Adrenal gland (tissue), 12 donors: ENCODE data around the gene ATF7IP. TPM values are rescaled to one million over a fixed set of nuclear protein-coding genes. Genes with fewer than 3 reads are reported as not detected.

Experiments used
- DNase-seq, 7 donors: peaks; one replicate each; pipeline ENCODE4 v3.0.0-alpha.2; 2019 to 2020
- H3K27ac ChIP-seq, 5 donors: fragments of 200-600 bp; sonication (generic) in 4 of 5; 1 replicate in 3 of 5; 2 replicates in 2 of 5; pipeline versions ENCODE4 v1.5.1 to v1.8.0; 2016 to 2020; ENCODE audit warnings: mild to moderate bottlenecking in 1 of 5
- H3K27me3 ChIP-seq: fragments of 200-600 bp; 2 replicates; pipeline ENCODE4 v1.8.0; 2021
- H3K36me3 ChIP-seq, 2 donors: fragments of 200-600 bp; replicated peaks in 1 of 2; 1 replicate in 1 of 2; 2 replicates in 1 of 2; pipeline versions ENCODE4 v1.5.1 to v1.8.0; 2018 to 2022
- H3K4me1 ChIP-seq, 2 donors: fragments of 200-600 bp; replicated peaks in 1 of 2; 1 replicate in 1 of 2; 2 replicates in 1 of 2; pipeline versions ENCODE4 v1.5.1 to v1.8.0; 2018 to 2021
- H3K4me3 ChIP-seq, 4 donors: fragments of 200-600 bp; sonication (generic) in 3 of 4; one replicate each; pipeline ENCODE4 v1.5.1; 2016 to 2018
- H3K9me3 ChIP-seq, 3 donors: fragments of 200-600 bp; sonication (generic) in 1 of 3; replicated peaks in 1 of 3; 1 replicate in 2 of 3; 2 replicates in 1 of 3; pipeline versions ENCODE4 v1.5.1 to v1.8.0; 2016 to 2021
- CTCF ChIP-seq, 6 experiments: fragments of 450-650 bp in 4 of 6; fragments of 200-600 bp in 2 of 6; sonication (generic) in 1 of 6; IDR thresholded peaks; 1 replicate in 5 of 6; 2 replicates in 1 of 6; pipeline versions ENCODE4 v1.5.1 to v1.8.0; 2016 to 2021; ENCODE audit warnings: antibody characterized with exemption in 6 of 6, mild to moderate bottlenecking in 2 of 6, moderate library complexity in 1 of 6
- POLR2A ChIP-seq, 2 donors: fragments of 450-650 bp; IDR thresholded peaks; one replicate each; pipeline ENCODE4 v1.6.1; 2017; ENCODE audit warnings: antibody characterized with exemption in 2 of 2, mild to moderate bottlenecking in 2 of 2, moderate library complexity in 1 of 2
- WGBS, 4 donors: extraction: QIAGEN DNeasy Blood & Tissue Kit in 2 of 4; methylation state at CpG; one replicate each; pipeline versions ENCODE4 v1.1.5 to v1.1.7; 2013 to 2017; 5-methylcytosine and 5-hydroxymethylcytosine counted together
- intact Hi-C, 2 donors: fragments of 100-400 bp; cut with DNase I; formaldehyde crosslinking; loops; one replicate each; pipeline versions ENCODE4 v1.14.1 to v1.15.0; 2022 to 2023
- polyA plus RNA-seq, 3 donors: library from polyadenylated mRNA; stranded (reverse); fragments of 200-250 nt in 2 of 3; fragments of 350-450 nt in 1 of 3; fragmentation: Illumina TruSeq in 1 of 3; extraction: RNeasy Lipid Tissue Mini Kit (QIAGEN cat#74804) in 1 of 3; gene quantifications; one replicate each; pipeline ENCODE4 v1.2.3, GENCODE V29; 2013 to 2014
- total RNA-seq, 9 donors: library from RNA; depleted of rRNA in 4 of 9; stranded (reverse); fragments of >200 nt in 4 of 9; fragments of 120-200 nt in 1 of 9; fragmentation: NEBNext Ultra II Directional in 1 of 9; extraction: Animal tissue kit (Norgen Biotek cat#: 25700) in 1 of 9; gene quantifications; one replicate each; pipeline versions ENCODE4 v1.1.0 to v1.2.4, GENCODE V29; 2013 to 2023
- donor health status: healthy with polysubstance abuse.
- donor health status: Bipolar disorder and iron deficiency.
- donor health status: DM: yes; HTN: yes; CAD: no.
- donor health status: DM: no; HTN: no; CAD: no.
- donor health status: DM: no; HTN: no; CAD: no.
- donor health status: DM: yes; HTN: yes; CAD: no.

The ATF7IP gene
- total and polyA plus RNA-seq, 12 donors: 8.5 to 101 (median 45.3) TPM

- DNase-seq: no peak
- H3K4me1 ChIP-seq: peaks cover 0 to 19% of the 10 kb centered on the region in 2 donors
- H3K36me3 ChIP-seq: peaks cover 0 to 37% of the 10 kb centered on the region in 2 donors
- WGBS, 4 donors: 96 to 98% (median 97%) methylated on average over 1 of the region's 1 CpG
- H3K4me3 ChIP-seq: no peak overlapping the region
- intact Hi-C loops: no loop called here
- TF ChIP-seq CTCF (IDR thresholded peaks at IDR 0.05) (no peak), POLR2A (IDR thresholded peaks at IDR 0.05) (no peak)
- no peaks in the 10 kb centered on the region for H3K27me3 ChIP-seq
- H3K9me3 ChIP-seq: no peaks in the 10 kb centered on the region
- no peak overlapping the region for H3K27ac ChIP-seq
These were observed 70.1 kb downstream of the ATF7IP start for GRCh38 chr12:14435627-14436026.

- WGBS, 4 donors: 62 to 79% (median 78%) methylated on average over 5 of the region's 5 CpGs
- no peak for TF ChIP-seq POLR2A (IDR thresholded peaks at IDR 0.05)
- no peak for TF ChIP-seq CTCF (IDR thresholded peaks at IDR 0.05)
- Histone ChIP-seq H3K4me1 (peaks cover 0 to 26% of the 10 kb centered on the region in 2 donors), H3K9me3 (no peaks in the 10 kb centered on the region), H3K27ac (peak overlapping the region in 2 of 5 donors; percentile 52 to 59), H3K27me3 (no peaks in the 10 kb centered on the region), H3K4me3 (no peak overlapping the region), H3K36me3 (peaks cover 0 to 27% of the 10 kb centered on the region in 2 donors)
- no peak for DNase-seq
- intact Hi-C loops: no loop called here
These were observed 76.9 kb downstream of the ATF7IP start for GRCh38 chr12:14442221-14442881.

GRCh38 chr12:14443531-14443930 is 78.0 kb downstream of the ATF7IP start:
- Histone ChIP-seq H3K4me3 (no peak overlapping the region), H3K36me3 (peaks cover 0 to 21% of the 10 kb centered on the region in 2 donors), H3K9me3 (no peaks in the 10 kb centered on the region), H3K27ac (peak overlapping the region in 2 of 5 donors; percentile 52 to 59), H3K4me1 (peaks cover 0 to 21% of the 10 kb centered on the region in 2 donors), H3K27me3 (no peaks in the 10 kb centered on the region)
- TF ChIP-seq POLR2A (IDR thresholded peaks at IDR 0.05) (no peak), CTCF (IDR thresholded peaks at IDR 0.05) (no peak)
- intact Hi-C loops: no loop called here
- no peak for DNase-seq

GRCh38 chr12:14450479-14450878 is 85.0 kb downstream of the ATF7IP start:
- no peaks in the 10 kb centered on the region for H3K9me3 ChIP-seq
- intact Hi-C loops: no loop called here
- DNase-seq: no peak
- H3K27me3 ChIP-seq: no peaks in the 10 kb centered on the region
- H3K36me3 ChIP-seq: peaks cover 0 to 12% of the 10 kb centered on the region in 2 donors
- no peak overlapping the region for H3K4me3 ChIP-seq
- H3K4me1 ChIP-seq: no peaks in the 10 kb centered on the region
- TF ChIP-seq CTCF (IDR thresholded peaks at IDR 0.05) (no peak), POLR2A (IDR thresholded peaks at IDR 0.05) (no peak)
- H3K27ac ChIP-seq: no peak overlapping the region
